GM21526 (cell line): ENCODE measurements around the gene GPC6.

Experiments used
- ATAC-seq: cut with Tn5 transposase; IDR thresholded peaks from one replicate; pipeline ENCODE4 v1.9.1; 2021; ENCODE audit warnings: moderate library complexity; ENCODE audit not compliant: unreplicated experiment, low FRiP score

The GPC6 gene

DNA sequence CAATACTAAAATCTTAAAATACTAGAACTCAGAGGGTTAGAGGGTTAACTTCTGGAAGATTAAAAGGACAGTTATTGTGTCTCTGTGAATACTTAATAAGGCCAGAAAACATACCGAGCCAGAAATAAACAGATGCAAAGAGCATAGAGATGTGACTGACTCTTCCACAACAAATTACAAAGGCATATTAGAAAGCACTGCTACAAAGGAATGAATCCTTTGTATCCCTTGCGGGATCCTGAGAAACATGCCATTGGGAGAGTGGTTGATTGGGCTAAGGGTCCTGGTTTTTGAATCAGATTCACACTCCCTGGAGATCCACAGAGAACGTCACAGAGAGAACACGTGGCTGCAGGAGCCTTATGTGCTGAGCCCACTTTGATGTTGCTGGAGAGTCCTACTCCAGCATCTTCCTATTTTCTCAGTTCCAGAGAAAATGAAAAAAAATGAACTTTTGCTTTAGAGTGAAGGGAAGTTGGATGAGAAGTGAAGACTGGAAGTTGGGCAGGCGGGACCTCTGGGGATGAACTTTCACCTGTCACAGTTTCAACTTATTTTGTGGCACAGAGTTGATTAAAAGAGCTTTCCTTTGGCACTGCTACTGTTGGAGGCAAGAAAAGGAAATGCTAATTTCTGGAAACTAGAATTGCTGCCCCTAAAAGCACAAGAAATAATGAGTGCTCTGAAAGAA lies 943.0 kb downstream of the GPC6 start:
- ATAC-seq = no peak

DNA sequence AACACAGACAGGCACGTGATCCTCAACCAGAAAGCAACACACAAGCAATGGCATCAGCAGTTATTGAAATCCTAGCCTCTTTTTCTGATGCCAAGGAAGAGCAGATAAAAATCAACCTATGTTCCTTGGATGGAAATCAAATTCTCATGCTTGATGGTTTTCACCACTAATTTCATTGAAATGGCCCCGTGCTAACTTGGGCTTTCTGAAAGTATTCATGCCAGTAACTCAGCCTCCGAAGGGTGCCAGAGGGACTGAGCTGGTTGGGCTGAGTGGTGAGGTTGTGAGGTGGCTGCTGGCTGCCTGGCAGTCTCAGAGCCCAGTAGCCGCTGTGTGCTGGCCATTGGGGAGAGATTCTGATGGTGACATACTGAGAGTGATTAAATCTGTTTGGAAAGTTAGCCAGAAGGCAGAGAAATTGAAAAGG lies 943.6 kb downstream of the GPC6 start:
- no peak for ATAC-seq

GRCh38 chr13:94172416-94172815 lies 945.8 kb downstream of the GPC6 start:
- no peak for ATAC-seq

DNA sequence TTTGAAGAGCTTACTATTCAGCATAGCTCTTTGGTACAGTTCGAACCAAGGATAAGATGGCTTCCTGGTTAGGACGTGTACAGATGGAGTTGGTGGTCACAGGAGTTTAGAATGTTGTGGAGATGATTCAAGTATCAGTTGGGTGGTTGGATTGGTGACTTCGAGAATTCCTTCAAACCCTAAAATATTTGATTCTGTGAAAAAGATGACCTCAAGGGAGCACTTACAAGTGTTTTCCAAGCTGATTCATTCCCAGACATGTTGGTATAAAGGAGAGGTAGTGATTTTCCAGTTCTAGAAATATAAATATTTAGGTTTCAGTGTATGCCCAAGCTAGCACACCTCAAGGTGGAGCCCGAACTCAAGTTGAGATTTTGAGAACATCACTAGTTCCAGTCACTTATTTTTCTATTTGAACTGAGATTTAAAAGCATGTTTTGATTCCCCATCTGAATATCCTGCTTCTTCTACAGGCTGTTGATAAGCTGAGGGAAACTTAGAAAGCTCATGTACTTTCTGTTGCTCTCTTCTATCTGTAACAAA lies 946.8 kb downstream of the GPC6 start:
- ATAC-seq = no peak

GRCh38 chr13:94174009-94174408 lies 947.4 kb downstream of the GPC6 start:
- ATAC-seq = no peak

DNA sequence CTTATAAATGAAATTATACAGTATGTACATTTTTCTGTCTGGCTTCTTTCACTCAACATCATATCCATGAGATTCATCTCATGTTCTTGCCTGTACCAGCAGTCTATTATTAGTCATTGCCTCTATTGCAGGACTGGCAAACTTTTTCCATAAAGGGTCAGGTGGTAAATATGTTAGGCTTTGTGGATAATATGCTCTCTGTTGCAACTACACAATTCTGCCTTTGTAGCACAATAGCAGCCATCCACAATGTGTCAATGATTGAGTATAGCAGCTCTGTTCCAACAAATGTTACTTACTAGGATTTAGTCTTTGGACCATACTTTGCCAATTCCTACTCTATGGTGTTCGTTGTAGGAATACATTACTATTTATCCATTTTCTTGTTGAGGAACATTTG lies 948.5 kb downstream of the GPC6 start:
- no peak for ATAC-seq

GRCh38 chr13:94176561-94176960 lies 950.0 kb downstream of the GPC6 start:
- no peak for ATAC-seq

DNA sequence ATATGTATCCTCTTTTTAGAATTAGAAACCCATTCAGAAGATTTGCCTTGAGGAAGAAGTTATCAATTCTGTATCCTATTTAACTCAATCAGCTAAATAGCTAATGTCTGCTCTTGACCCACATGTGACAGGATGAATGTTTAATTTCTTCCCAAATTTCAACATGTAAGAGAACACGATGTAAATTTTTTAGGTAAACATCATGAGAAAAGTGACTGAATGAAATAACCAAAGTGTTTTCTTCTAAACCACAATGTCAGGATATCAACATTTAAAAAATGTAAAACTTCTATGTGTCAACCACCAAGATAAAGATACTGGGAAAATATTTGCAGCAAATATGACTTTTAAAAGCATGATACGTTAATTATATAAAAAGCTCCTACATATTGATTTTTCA lies 950.4 kb downstream of the GPC6 start:
- ATAC-seq = no peak

DNA sequence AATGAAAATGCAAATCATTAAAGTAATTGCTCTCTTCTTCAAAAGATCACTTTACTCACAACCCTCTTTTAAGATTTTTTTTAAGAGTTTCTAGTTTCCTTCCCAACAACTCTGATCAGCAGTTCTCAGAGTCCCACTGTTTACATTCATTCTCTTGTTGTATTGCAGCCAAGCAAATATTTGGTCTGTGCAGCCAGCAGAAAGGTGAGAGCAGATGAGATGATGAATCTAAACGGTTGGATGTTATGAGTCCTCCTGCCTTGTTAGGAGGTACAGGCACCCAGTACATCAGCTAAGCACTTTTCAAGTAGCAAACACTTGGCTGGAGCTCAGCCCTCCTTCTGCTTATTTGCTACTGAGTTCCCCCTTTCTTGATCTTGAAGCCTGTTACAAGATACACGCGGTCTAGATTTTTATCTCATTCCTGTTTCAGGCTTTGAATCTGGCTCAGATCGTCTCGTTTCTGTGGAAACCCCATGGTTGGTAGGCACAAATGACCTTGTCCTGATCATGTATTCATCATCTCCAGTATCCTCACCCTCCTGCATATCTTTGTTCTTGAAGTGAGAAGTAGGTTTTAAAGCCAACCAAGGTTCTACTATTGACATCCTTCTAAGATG lies 952.1 kb downstream of the GPC6 start:
- no peak for ATAC-seq

- no peak for ATAC-seq
These were observed 955.0 kb downstream of the GPC6 start for GRCh38 chr13:94181461-94182107.

GRCh38 chr13:94182185-94182761 lies 955.7 kb downstream of the GPC6 start:
- no peak for ATAC-seq

DNA sequence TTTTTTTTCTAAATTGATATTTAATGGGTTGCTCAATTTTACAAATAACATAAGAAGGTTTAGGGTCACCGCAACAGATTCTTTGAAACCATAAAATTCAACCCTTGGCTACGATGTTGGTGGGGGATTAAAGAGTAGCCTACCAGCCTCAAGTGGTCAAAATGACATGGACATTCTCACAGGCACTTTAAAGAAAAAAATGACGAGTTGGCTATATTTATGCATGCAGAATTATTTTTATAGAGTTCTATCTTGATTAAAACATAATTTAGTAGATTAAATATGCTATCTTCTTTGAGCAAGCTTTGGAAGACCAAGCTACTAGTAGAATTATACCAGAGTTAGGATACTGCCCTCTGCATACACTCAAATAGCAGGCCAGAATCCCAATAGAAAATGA lies 959.9 kb downstream of the GPC6 start:
- no peak for ATAC-seq

- ATAC-seq = no peak
These were observed 961.7 kb downstream of the GPC6 start for GRCh38 chr13:94188201-94188854.

- no peak for ATAC-seq
These were observed 965.9 kb downstream of the GPC6 start for GRCh38 chr13:94192431-94192975.

DNA sequence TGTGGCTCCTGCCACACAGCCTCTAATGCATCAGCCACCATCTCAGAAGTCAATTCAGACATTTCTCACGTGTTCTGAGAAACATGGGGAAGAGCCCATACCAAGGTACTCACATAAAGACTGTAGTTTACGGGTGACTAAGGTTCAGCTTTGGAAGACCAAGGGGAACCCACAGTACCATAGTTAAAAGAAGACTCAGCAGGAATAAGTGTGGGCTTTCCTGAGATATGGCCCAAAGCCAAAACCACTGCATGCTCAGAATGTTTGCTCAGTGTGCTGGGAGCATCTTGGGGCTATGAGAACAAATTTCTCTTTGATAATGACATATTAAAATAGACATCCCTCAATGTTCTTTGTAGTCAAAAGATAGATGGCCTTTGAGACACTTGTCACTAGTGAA lies 969.1 kb downstream of the GPC6 start:
- ATAC-seq = no peak

GRCh38 chr13:94196413-94196812 lies 969.8 kb downstream of the GPC6 start:
- ATAC-seq = no peak

- no peak for ATAC-seq
These were observed 972.1 kb downstream of the GPC6 start for GRCh38 chr13:94198681-94199080.

DNA sequence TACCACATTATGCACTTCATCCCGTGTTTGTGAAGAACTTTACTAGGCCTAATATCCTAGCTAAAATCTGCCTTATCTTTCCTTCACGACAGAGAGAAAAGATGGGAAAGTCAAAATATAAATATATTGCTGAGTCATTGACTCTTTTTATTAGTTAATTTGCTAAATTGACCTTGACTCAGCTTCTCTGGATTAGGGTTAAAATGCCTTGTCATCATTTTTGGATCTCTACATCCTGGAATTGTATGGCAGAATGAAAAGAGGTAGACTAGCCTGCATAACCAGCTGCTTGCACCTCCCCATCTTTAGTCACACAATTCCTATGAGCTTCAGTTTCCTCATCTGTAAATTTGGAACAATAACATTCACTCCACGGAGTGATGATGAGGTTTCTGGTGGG lies 972.5 kb downstream of the GPC6 start:
- no peak for ATAC-seq

DNA sequence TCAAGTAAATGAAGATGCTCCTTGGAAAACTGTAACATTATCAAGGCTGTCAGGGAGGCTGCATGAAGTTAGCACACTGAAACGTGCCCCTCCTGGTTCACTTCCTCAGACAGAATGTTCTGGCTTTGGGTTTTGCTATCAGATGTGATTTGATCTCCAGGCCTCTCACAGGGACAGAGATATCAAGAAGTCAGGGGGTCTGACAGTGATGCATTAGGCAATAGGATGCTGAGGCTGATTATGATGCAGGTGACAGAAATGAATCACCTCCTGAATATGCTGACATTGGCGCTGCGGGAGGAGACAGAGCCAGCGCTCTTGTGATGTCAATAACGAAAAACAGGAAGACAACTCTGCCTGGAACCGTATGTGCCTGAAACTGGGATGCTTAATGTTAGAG lies 974.4 kb downstream of the GPC6 start:
- no peak for ATAC-seq

GRCh38 chr13:94204163-94204562 lies 977.6 kb downstream of the GPC6 start:
- ATAC-seq = no peak

DNA sequence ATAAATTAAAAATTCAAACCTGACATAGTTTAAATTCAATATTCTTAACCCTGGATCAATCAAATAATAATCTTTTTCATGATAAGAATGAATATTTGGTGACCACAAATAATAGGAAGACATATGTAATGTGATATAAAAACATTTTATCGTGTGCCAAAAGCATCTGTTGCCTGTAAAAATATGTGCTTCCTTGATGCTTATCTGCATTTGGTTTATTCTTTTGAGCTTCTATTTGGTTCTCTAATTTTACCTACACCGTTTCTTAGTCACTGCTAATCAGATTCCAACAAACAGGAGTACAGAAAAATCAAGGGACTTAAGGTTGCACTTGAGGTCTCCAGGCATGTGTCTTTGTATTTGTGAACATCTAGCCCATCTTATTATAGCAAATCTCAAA lies 978.3 kb downstream of the GPC6 start:
- ATAC-seq = no peak
